ENCODE data around the gene AKT3.

Gene AKT3

DNA sequence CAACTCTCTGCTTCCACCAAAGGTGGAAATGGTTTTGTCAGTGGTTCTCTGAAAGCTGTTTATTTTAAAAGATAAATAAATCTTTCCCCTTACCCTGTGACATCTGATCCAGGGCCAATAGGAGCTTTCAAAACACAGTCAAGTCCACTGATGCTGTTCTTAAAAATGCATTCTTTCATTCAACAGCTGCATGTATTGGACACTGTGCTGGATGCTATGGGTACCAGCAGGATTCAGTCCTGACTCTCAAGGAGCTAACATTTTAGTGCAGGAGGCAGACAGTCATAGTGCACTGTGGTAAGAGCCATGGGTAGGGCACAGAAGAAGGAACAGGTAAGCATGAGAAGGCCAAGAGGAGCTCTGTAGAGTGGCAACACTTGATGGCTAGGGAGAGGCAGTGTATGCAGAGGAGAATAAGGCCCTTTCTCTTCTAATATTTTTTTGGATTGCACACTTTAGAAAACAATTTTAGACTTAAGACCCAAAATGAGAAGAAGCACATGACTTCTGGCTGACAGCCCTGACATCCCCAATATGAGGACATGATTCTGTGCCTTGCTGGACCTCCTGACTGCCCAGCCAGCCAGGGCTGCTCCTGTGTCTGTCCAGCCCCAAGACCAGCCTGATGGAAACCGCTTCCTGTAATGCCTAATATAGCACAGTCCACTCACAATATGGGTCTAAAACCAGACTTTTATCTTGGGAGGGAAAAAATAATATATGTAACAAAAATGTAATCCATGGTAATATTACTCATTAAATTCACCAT, 386.9 kb downstream of the AKT3 start:
- H3K27me3 ChIP-seq (ENCODE audit: control insufficient read depth, insufficient read depth, low read length) = no peaks in the 10 kb centered on the region
- no peak overlapping the region for H3K4me3 ChIP-seq (ENCODE audit: low read length)
- no peak overlapping the region for H3K27ac ChIP-seq (ENCODE audit: low read length)
- H3K36me3 ChIP-seq (ENCODE audit: control insufficient read depth, low read depth, low read length) = no peaks in the 10 kb centered on the region
- H3K9ac ChIP-seq (ENCODE audit: low read length) = no peak overlapping the region
- no peaks in the 10 kb centered on the region for H3K4me1 ChIP-seq (ENCODE audit: control insufficient read depth, low read depth, low read length)
- H3K9me3 ChIP-seq (ENCODE audit: control insufficient read depth, low read depth, low read length) = no peaks in the 10 kb centered on the region

DNA sequence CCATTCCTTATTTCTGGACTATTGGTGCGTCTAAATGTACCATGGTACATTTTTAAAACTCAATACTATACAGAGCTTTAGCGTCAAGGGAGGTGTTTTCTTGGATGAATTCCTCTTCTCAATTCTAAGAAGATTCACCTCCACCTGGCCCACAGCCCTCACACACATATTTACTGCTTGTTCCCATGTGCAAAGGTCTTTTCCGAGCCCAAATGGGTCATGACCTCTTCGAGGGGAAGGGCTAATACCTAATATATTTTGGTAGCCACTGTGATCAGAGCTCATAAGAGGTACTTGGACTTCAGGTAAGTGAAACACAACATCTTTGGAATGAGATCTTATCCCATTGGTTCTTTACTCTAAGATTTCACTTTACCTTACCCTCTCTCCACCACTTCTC, 388.3 kb downstream of the AKT3 start:
- no peaks in the 10 kb centered on the region for H3K27me3 ChIP-seq (ENCODE audit: control insufficient read depth, insufficient read depth, low read length)

DNA sequence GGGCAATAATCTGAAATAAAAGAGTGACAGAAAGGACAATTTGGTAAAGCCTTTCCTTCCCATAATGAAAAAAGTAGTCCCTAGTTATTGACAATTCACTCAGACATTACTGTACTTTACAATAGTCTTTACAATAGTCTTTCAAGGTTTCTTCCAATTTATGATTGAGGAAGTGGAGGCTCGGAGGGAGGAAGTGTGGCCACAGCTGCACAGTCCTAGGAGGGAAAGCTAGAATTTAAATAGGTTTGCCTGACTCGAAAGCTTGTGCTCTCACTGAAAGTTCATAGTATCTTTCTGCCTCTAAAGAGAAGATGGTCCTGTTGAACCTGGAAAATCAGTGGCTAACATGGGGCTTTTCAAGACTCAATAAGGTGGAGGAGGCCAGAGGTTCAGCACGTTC, 391.0 kb downstream of the AKT3 start:
- no peaks in the 10 kb centered on the region for H3K4me1 ChIP-seq (ENCODE audit: control insufficient read depth, low read depth, low read length)
- H3K9me3 ChIP-seq (ENCODE audit: control insufficient read depth, low read depth, low read length) = no peaks in the 10 kb centered on the region
- no peak overlapping the region for H3K4me3 ChIP-seq (ENCODE audit: low read length)
- H3K27me3 ChIP-seq (ENCODE audit: control insufficient read depth, insufficient read depth, low read length) = no peaks in the 10 kb centered on the region
- H3K36me3 ChIP-seq (ENCODE audit: control insufficient read depth, low read depth, low read length) = no peaks in the 10 kb centered on the region
- no peak overlapping the region for H3K9ac ChIP-seq (ENCODE audit: low read length)
- no peak overlapping the region for H3K27ac ChIP-seq (ENCODE audit: low read length)

More for the DNA sequence above, 388.3 kb downstream of the AKT3 start:
- Histone ChIP-seq H3K27ac (ENCODE audit: low read length) (no peak overlapping the region), H3K9ac (ENCODE audit: low read length) (no peak overlapping the region), H3K4me3 (ENCODE audit: low read length) (no peak overlapping the region), H3K36me3 (ENCODE audit: control insufficient read depth, low read depth, low read length) (no peaks in the 10 kb centered on the region), H3K9me3 (ENCODE audit: control insufficient read depth, low read depth, low read length) (no peaks in the 10 kb centered on the region), H3K4me1 (ENCODE audit: control insufficient read depth, low read depth, low read length) (no peaks in the 10 kb centered on the region)

DNA sequence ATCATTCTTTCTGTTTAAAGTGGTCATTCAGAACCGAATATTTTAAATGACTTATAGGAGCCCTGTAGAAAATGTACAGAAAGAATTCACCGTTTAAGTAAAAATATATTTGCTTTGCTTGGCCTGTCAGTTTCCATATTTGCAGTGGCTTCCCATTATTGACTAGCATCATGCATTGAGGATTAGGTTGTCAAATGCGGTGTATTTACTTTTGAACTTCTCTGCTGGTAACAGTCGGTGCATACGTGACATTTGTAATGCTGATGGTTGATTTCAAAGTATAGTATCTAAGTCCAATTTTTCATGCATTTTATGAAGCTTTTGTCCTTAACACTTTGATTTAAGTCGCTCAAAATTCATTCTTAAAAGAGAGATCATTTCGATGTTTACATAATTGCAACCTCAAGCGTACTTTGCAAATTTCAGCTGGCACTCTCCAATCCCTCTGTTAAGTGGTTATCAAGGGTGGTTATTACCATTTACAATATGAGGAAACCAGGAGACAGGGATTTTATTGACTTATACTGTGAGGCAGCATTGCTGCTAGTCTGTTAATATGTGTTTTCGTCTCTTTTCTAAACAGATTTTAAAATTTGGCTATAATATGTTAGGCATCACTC, 392.6 kb downstream of the AKT3 start:
- Histone ChIP-seq H3K9ac (ENCODE audit: low read length) (no peak overlapping the region), H3K4me3 (ENCODE audit: low read length) (no peak overlapping the region), H3K4me1 (ENCODE audit: control insufficient read depth, low read depth, low read length) (no peaks in the 10 kb centered on the region), H3K36me3 (ENCODE audit: control insufficient read depth, low read depth, low read length) (no peaks in the 10 kb centered on the region), H3K27me3 (ENCODE audit: control insufficient read depth, insufficient read depth, low read length) (no peaks in the 10 kb centered on the region), H3K27ac (ENCODE audit: low read length) (no peak overlapping the region), H3K9me3 (ENCODE audit: control insufficient read depth, low read depth, low read length) (no peaks in the 10 kb centered on the region)

DNA sequence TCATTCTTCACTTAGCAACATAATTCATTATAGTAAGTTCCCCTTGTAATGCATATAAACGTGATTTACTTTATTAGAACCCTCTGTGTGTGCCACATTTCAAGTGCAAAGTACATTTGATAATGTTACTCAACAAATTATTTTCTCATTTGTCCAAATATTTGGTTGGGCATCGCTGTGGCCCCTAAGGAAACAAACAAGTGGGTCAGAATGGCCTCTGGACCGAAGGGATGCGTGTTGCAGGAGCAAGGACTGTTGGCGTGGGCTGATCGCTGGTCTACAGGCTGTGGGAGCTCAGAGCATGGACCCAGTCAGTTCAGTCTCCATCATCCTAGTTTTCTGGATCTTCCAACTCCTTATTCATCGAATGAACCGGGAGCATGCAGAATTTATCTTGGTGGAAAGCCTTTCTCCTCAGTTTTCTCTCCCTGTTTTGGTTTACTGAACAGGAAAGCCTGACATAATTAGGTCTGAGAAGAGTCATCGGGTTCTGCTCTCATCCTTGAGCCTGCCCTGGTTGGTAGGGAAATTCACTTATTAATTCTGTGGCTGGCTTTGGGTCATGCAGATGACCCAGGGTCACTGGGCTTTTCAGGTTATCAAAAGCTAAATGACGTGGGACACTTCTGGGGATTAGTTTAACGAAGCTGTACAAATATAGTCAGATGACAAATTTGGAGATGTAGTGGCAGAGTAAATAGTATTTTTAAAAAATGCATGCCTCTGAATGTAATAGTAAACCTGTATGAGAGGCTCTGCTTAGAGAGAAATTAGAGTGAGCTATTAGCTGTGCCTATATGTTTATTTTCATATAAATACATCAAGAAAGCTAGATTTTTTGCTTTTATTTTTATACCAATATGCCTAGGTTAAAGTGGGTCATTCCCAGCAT, 394.0 kb downstream of the AKT3 start:
- no peaks in the 10 kb centered on the region for H3K9me3 ChIP-seq (ENCODE audit: control insufficient read depth, low read depth, low read length)
- H3K36me3 ChIP-seq (ENCODE audit: control insufficient read depth, low read depth, low read length) = no peaks in the 10 kb centered on the region
- no peak overlapping the region for H3K27ac ChIP-seq (ENCODE audit: low read length)
- no peak overlapping the region for H3K9ac ChIP-seq (ENCODE audit: low read length)
- no peaks in the 10 kb centered on the region for H3K4me1 ChIP-seq (ENCODE audit: control insufficient read depth, low read depth, low read length)
- H3K4me3 ChIP-seq (ENCODE audit: low read length) = no peak overlapping the region
- H3K27me3 ChIP-seq (ENCODE audit: control insufficient read depth, insufficient read depth, low read length) = no peaks in the 10 kb centered on the region

DNA sequence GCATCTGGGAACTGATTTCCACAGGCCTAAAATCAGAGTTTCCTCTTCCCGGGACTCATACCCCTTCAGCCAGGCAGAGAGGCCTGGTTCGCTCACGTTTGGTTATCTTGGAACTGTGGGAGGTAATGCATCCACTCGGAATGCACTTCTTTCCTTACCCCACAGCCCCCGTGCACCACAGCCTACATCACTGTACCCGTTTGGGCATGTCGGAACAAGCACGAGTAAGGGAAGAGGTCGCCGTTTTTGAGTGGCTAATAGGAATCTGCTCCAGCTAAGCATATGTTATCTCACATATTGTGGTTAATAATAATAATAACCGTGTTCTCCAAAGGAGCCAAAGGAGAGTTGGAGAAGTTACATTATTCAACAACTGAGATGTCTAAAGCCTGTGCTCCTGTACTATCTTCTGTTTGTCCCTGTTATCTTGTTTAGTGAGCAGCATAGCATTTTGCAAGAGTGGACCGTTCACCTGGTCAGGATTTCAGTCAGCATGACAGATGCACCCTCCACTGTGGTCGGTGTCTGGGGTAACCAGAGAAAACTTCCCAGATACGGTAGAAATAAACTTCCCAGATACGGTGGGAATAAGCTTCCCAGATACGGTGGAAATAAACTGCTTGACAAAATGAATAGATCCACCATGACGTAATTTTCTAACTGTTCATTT, 395.6 kb downstream of the AKT3 start:
- Histone ChIP-seq H3K4me3 (ENCODE audit: low read length) (no peak overlapping the region), H3K27ac (ENCODE audit: low read length) (no peak overlapping the region), H3K36me3 (ENCODE audit: control insufficient read depth, low read depth, low read length) (no peaks in the 10 kb centered on the region), H3K27me3 (ENCODE audit: control insufficient read depth, insufficient read depth, low read length) (no peaks in the 10 kb centered on the region), H3K9ac (ENCODE audit: low read length) (no peak overlapping the region), H3K9me3 (ENCODE audit: control insufficient read depth, low read depth, low read length) (no peaks in the 10 kb centered on the region), H3K4me1 (ENCODE audit: control insufficient read depth, low read depth, low read length) (no peaks in the 10 kb centered on the region)

DNA sequence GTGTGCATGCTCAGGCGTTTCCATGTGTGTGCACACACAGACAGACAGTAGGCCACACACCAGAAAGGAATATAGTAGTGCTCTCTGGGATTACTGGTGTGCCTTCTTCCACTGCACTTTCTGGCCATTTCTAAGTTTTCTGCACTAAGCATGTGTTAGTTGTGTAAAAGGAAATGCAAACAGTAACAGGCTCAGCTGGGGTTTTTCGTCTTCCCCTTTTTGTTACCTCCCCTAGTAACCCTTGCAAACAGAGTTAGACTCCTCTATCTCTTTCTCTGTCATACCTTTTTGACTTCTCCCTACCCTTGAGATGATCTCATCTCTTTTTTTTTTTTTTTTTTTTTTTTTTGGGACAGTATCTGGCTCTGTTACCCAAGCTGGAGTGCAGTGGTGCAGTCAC, 398.0 kb downstream of the AKT3 start:
- Histone ChIP-seq H3K36me3 (ENCODE audit: control insufficient read depth, low read depth, low read length) (no peaks in the 10 kb centered on the region), H3K9me3 (ENCODE audit: control insufficient read depth, low read depth, low read length) (no peaks in the 10 kb centered on the region), H3K27ac (ENCODE audit: low read length) (no peak overlapping the region), H3K4me3 (ENCODE audit: low read length) (no peak overlapping the region), H3K4me1 (ENCODE audit: control insufficient read depth, low read depth, low read length) (no peaks in the 10 kb centered on the region), H3K9ac (ENCODE audit: low read length) (no peak overlapping the region), H3K27me3 (ENCODE audit: control insufficient read depth, insufficient read depth, low read length) (no peaks in the 10 kb centered on the region)

DNA sequence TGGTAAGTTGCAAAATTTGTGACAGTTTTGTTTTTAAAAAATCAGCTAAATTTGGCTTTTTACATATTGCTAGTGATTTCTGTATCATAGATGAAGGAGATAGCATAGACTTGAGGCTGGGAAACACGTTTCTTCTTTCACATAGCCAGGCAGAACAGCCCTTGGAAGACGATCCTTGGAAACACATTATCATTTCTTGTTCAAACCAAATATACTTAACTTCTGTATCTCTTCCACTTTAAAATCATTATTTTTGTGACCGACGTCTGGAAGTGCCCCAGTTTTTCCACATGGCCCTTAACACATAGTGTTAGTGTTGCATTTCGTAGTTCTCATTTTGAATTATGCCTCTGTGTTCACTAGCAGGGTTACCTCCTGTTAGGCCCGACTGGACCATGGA, 400.7 kb downstream of the AKT3 start:
- Histone ChIP-seq H3K9me3 (ENCODE audit: control insufficient read depth, low read depth, low read length) (no peaks in the 10 kb centered on the region), H3K27ac (ENCODE audit: low read length) (no peak overlapping the region), H3K9ac (ENCODE audit: low read length) (no peak overlapping the region), H3K27me3 (ENCODE audit: control insufficient read depth, insufficient read depth, low read length) (no peaks in the 10 kb centered on the region), H3K4me1 (ENCODE audit: control insufficient read depth, low read depth, low read length) (no peaks in the 10 kb centered on the region), H3K4me3 (ENCODE audit: low read length) (no peak overlapping the region), H3K36me3 (ENCODE audit: control insufficient read depth, low read depth, low read length) (no peaks in the 10 kb centered on the region)

DNA sequence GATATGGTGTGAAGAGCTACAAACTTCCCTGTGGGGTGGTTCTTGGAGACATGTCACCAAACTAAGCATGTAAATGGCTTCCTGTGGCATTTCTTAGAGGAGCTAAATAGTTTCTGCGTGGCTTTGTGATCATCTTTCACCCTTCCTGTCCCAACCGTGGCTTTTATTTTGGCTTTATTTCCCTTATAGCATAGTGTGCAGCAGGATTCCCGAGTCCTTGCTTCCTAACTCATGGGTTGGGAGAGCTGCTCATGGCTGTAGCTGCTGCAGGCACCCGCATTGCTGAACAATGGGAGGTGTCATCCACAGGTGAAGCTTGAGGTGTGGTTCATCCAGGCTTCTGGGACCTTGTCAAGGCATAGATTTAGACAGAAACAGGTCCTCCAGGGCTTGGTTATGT, 402.2 kb downstream of the AKT3 start:
- Histone ChIP-seq H3K27ac (ENCODE audit: low read length) (no peak overlapping the region), H3K9me3 (ENCODE audit: control insufficient read depth, low read depth, low read length) (no peaks in the 10 kb centered on the region), H3K27me3 (ENCODE audit: control insufficient read depth, insufficient read depth, low read length) (no peaks in the 10 kb centered on the region), H3K4me1 (ENCODE audit: control insufficient read depth, low read depth, low read length) (no peaks in the 10 kb centered on the region), H3K36me3 (ENCODE audit: control insufficient read depth, low read depth, low read length) (no peaks in the 10 kb centered on the region), H3K9ac (ENCODE audit: low read length) (no peak overlapping the region), H3K4me3 (ENCODE audit: low read length) (no peak overlapping the region)

DNA sequence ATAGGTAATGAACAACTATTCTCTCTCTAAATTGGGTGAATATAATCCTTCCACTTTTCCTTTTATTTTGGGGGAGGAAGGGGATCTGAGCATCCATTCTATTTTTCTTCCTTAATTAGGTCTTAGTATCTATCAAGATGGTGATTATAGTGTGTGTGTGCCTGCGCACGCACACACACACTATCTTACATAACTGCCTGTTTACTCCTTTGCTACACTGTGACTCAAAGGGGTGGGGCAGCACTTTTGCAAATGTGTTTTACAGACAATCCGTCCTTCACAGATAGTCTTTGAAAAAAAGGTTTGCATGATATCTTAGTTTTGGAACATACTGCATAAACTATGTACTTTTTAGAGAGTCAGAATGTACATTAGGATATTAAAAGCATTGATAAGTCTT, 402.7 kb downstream of the AKT3 start:
- Histone ChIP-seq H3K27me3 (ENCODE audit: control insufficient read depth, insufficient read depth, low read length) (no peaks in the 10 kb centered on the region), H3K9ac (ENCODE audit: low read length) (no peak overlapping the region), H3K36me3 (ENCODE audit: control insufficient read depth, low read depth, low read length) (no peaks in the 10 kb centered on the region), H3K4me1 (ENCODE audit: control insufficient read depth, low read depth, low read length) (no peaks in the 10 kb centered on the region), H3K9me3 (ENCODE audit: control insufficient read depth, low read depth, low read length) (no peaks in the 10 kb centered on the region), H3K4me3 (ENCODE audit: low read length) (no peak overlapping the region), H3K27ac (ENCODE audit: low read length) (no peak overlapping the region)

DNA sequence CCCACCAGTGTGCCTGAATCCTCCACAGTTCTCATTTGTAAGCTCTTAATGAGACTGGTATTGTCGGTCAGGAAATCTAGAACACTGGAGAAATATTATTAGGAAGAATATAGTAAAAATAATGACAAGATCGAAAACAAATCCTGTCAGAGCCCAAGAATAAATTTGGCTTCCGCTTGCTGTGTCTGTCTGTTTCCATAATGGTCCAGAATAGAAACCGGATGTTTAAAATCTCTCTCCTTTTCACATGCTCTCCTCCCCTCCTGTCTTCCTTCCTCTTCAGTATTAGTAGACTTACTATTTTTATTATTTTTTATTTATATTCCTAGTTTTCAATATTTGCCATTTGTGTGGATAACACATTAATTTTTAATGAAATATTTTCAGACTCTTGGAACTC, 406.5 kb downstream of the AKT3 start:
- Histone ChIP-seq H3K27me3 (ENCODE audit: control insufficient read depth, insufficient read depth, low read length) (no peaks in the 10 kb centered on the region), H3K4me1 (ENCODE audit: control insufficient read depth, low read depth, low read length) (peaks cover 6% of the 10 kb centered on the region), H3K9ac (ENCODE audit: low read length) (no peak overlapping the region), H3K4me3 (ENCODE audit: low read length) (no peak overlapping the region), H3K9me3 (ENCODE audit: control insufficient read depth, low read depth, low read length) (no peaks in the 10 kb centered on the region), H3K27ac (ENCODE audit: low read length) (no peak overlapping the region), H3K36me3 (ENCODE audit: control insufficient read depth, low read depth, low read length) (no peaks in the 10 kb centered on the region)
